ENCODE measurements around the gene WASF3. TPM values are rescaled to one million over a fixed set of nuclear protein-coding genes. Genes with fewer than 3 reads are reported as not detected.

WASF3 gene
- polyA plus RNA-seq, 3 donors = not detected

GRCh38 chr13:26558074-26558805 lies 757 bp downstream of the WASF3 start:
- H3K27ac ChIP-seq (ENCODE audit: low read depth in 1 of 2, low read length in 2 of 2) = no peak overlapping the region
- H3K27me3 Mint-ChIP-seq (ENCODE audit: low read depth in 3 of 3) = peaks cover 16 to 56% (median 45%) of the 10 kb centered on the region in 3 donors
- intact Hi-C loops (cut with micrococcal nuclease) = no loop called here
- H3K27me3 ChIP-seq (ENCODE audit: control insufficient read depth in 2 of 2, insufficient read depth in 2 of 2, low read length in 2 of 2) = peaks cover 47 to 53% of the 10 kb centered on the region in 2 donors
- WGBS (ENCODE audit: insufficient coverage) = 0% methylated on average over 68 of the region's 73 CpGs
- no peaks in the 10 kb centered on the region for H3K79me2 ChIP-seq (ENCODE audit: insufficient read depth, low read length)
- H3K36me3 Mint-ChIP-seq = peaks cover 0 to 2% of the 10 kb centered on the region in 2 donors
- H3K4me2 ChIP-seq (replicated peaks; ENCODE audit: extremely low read depth, low read length, poor library complexity, severe bottlenecking) = peak overlapping the region; percentile 67
- H3K9me3 ChIP-seq (replicated peaks in 1 of 2; ENCODE audit: control insufficient read depth in 1 of 2, insufficient read depth in 1 of 2, low read length in 2 of 2) = peaks cover 0 to 17% of the 10 kb centered on the region in 2 donors
- H3K4me3 Mint-ChIP-seq = peak overlapping the region; percentile 43 to 82
- H3K9ac ChIP-seq (ENCODE audit: insufficient read depth, low read length, poor library complexity, severe bottlenecking) = no peak overlapping the region
- peak overlapping the region; percentile 35 for H2AFZ ChIP-seq (ENCODE audit: insufficient read depth, low read depth, low read length, poor library complexity, severe bottlenecking)
- H3K27ac Mint-ChIP-seq = no peak overlapping the region
- peaks cover 0 to 12% (median 4%) of the 10 kb centered on the region in 7 donors for H3K9me3 Mint-ChIP-seq
- no peaks in the 10 kb centered on the region for H4K20me1 ChIP-seq (ENCODE audit: insufficient read depth, low read length)
- TF ChIP-seq CTCF (IDR thresholded peaks at IDR 0.05) = no peak
- peaks cover 3% of the 10 kb centered on the region for H3K4me1 Mint-ChIP-seq
- no peaks in the 10 kb centered on the region for H3K36me3 ChIP-seq (replicated peaks in 1 of 2; ENCODE audit: control insufficient read depth in 1 of 2, insufficient read depth in 2 of 2, low read length in 2 of 2)
- no peak for DNase-seq
- H3K4me3 ChIP-seq (replicated peaks in 1 of 3; ENCODE audit: low read depth in 2 of 3, low read length in 3 of 3) = peak overlapping the region in 1 of 3 experiments; percentile 56
- peaks cover 2 to 11% of the 10 kb centered on the region in 2 donors for H3K4me1 ChIP-seq (ENCODE audit: control insufficient read depth in 1 of 2, insufficient read depth in 2 of 2, low read length in 2 of 2)

- H3K4me3 Mint-ChIP-seq = peak overlapping the region in 1 of 2 donors; percentile 82
- peaks cover 0 to 12% (median 4%) of the 10 kb centered on the region in 7 donors for H3K9me3 Mint-ChIP-seq
- H3K27me3 Mint-ChIP-seq (ENCODE audit: low read depth in 3 of 3) = peaks cover 16 to 55% (median 44%) of the 10 kb centered on the region in 3 donors
- no peaks in the 10 kb centered on the region for H3K36me3 ChIP-seq (replicated peaks in 1 of 2; ENCODE audit: control insufficient read depth in 1 of 2, insufficient read depth in 2 of 2, low read length in 2 of 2)
- peaks cover 2 to 11% of the 10 kb centered on the region in 2 donors for H3K4me1 ChIP-seq (ENCODE audit: control insufficient read depth in 1 of 2, insufficient read depth in 2 of 2, low read length in 2 of 2)
- no peak overlapping the region for H3K27ac Mint-ChIP-seq
- no peak overlapping the region for H3K9ac ChIP-seq (ENCODE audit: insufficient read depth, low read length, poor library complexity, severe bottlenecking)
- no peak for TF ChIP-seq CTCF (IDR thresholded peaks at IDR 0.05)
- no peaks in the 10 kb centered on the region for H3K79me2 ChIP-seq (ENCODE audit: insufficient read depth, low read length)
- H4K20me1 ChIP-seq (ENCODE audit: insufficient read depth, low read length) = no peaks in the 10 kb centered on the region
- peaks cover 3% of the 10 kb centered on the region for H3K4me1 Mint-ChIP-seq
- H3K9me3 ChIP-seq (replicated peaks in 1 of 2; ENCODE audit: control insufficient read depth in 1 of 2, insufficient read depth in 1 of 2, low read length in 2 of 2) = peaks cover 0 to 17% of the 10 kb centered on the region in 2 donors
- H3K27me3 ChIP-seq (ENCODE audit: control insufficient read depth in 2 of 2, insufficient read depth in 2 of 2, low read length in 2 of 2) = peaks cover 47 to 53% of the 10 kb centered on the region in 2 donors
- H3K4me3 ChIP-seq (replicated peaks in 1 of 3; ENCODE audit: low read depth in 2 of 3, low read length in 3 of 3) = no peak overlapping the region
- H3K27ac ChIP-seq (ENCODE audit: low read depth in 1 of 2, low read length in 2 of 2) = no peak overlapping the region
- no CpG with 5 or more reads among the region's 1 CpG for WGBS (ENCODE audit: insufficient coverage)
- H3K4me2 ChIP-seq (replicated peaks; ENCODE audit: extremely low read depth, low read length, poor library complexity, severe bottlenecking) = no peak overlapping the region
- no peak overlapping the region for H2AFZ ChIP-seq (ENCODE audit: insufficient read depth, low read depth, low read length, poor library complexity, severe bottlenecking)
- intact Hi-C loops (cut with micrococcal nuclease) = no loop called here
- DNase-seq = no peak
- H3K36me3 Mint-ChIP-seq = peaks cover 0 to 2% of the 10 kb centered on the region in 2 donors
Observed at GRCh38 chr13:26558987-26559386, 1.5 kb downstream of the WASF3 start.

Measured in CD14-positive monocyte (primary cell).